Neuronal stem cell (in vitro differentiated cells): Measurements from ENCODE around the gene APOBEC4.

Source experiments
- DNase-seq: peaks from one replicate; pipeline ENCODE4 v3.0.0-alpha.2; 2013; ENCODE audit warnings: low spot score
- H2AFZ ChIP-seq: one replicate; pipeline ENCODE4 v1.6.1; 2013; ENCODE audit warnings: mild to moderate bottlenecking, low read length, inconsistent platforms
- H2AK5ac ChIP-seq: 2 replicates; pipeline ENCODE4 v1.6.1; 2013; ENCODE audit warnings: low read depth, mild to moderate bottlenecking, inconsistent platforms, low read length, moderate library complexity, mixed read lengths
- H2BK120ac ChIP-seq: 2 replicates; pipeline ENCODE4 v1.6.1; 2013; ENCODE audit warnings: low read depth, mild to moderate bottlenecking, inconsistent platforms, low read length, moderate library complexity, mixed read lengths
- H2BK12ac ChIP-seq: one replicate; pipeline ENCODE4 v1.6.1; 2013; ENCODE audit warnings: low read length, inconsistent platforms
- H2BK15ac ChIP-seq: 2 replicates; pipeline ENCODE4 v1.6.1; 2013; ENCODE audit warnings: mild to moderate bottlenecking, low read length, inconsistent platforms, mixed read lengths
- H2BK5ac ChIP-seq: one replicate; pipeline ENCODE4 v1.6.1; 2013; ENCODE audit warnings: inconsistent platforms, mild to moderate bottlenecking, low read length, moderate library complexity
- H3K14ac ChIP-seq: one replicate; pipeline ENCODE4 v1.6.1; 2013; ENCODE audit warnings: low read length, inconsistent platforms
- H3K18ac ChIP-seq: 2 replicates; pipeline ENCODE4 v1.6.1; 2013; ENCODE audit warnings: low read length, inconsistent platforms
- H3K23ac ChIP-seq: 2 replicates; pipeline ENCODE4 v1.6.1; 2013; ENCODE audit warnings: low read depth, mild to moderate bottlenecking, mixed read lengths, low read length, inconsistent platforms; ENCODE audit not compliant: poor library complexity
- H3K27ac ChIP-seq: replicated peaks from 3 replicates; pipeline ENCODE4 v1.5.1; 2013; ENCODE audit warnings: low read length, inconsistent platforms
- H3K27me3 ChIP-seq, 3 experiments: 2 replicates each; pipeline ENCODE4 v1.6.1; 2013; ENCODE audit warnings: low read length in 3 of 3, mild to moderate bottlenecking in 2 of 3, inconsistent platforms in 1 of 3, low read depth in 1 of 3, mixed read lengths in 1 of 3, moderate library complexity in 1 of 3; ENCODE audit not compliant: control insufficient read depth in 3 of 3, insufficient read depth in 3 of 3
- H3K36me3 ChIP-seq, 2 donors: replicated peaks in 1 of 2; 2 replicates each; pipeline ENCODE4 v1.6.1; 2013; ENCODE audit warnings: low read length in 2 of 2; ENCODE audit not compliant: control insufficient read depth in 2 of 2, insufficient read depth in 2 of 2
- H3K4ac ChIP-seq: 2 replicates; pipeline ENCODE4 v1.6.1; 2013; ENCODE audit warnings: inconsistent platforms, mild to moderate bottlenecking, low read length, moderate library complexity
- H3K4me1 ChIP-seq, 2 donors: 1 replicate in 1 of 2; 2 replicates in 1 of 2; pipeline ENCODE4 v1.6.1; 2013; ENCODE audit warnings: low read length in 2 of 2, low read depth in 1 of 2; ENCODE audit not compliant: control insufficient read depth in 2 of 2, insufficient read depth in 1 of 2
- H3K4me2 ChIP-seq: one replicate; pipeline ENCODE4 v1.6.1; 2013; ENCODE audit warnings: mild to moderate bottlenecking, low read length, inconsistent platforms; ENCODE audit not compliant: insufficient read depth, poor library complexity, severe bottlenecking
- H3K4me3 ChIP-seq, 2 donors: 2 replicates each; pipeline ENCODE4 v1.5.1; 2013; ENCODE audit warnings: low read length in 2 of 2, mild to moderate bottlenecking in 2 of 2, inconsistent platforms in 1 of 2, moderate library complexity in 1 of 2
- H3K79me1 ChIP-seq: one replicate; pipeline ENCODE4 v1.6.1; 2013; ENCODE audit warnings: low read depth, mild to moderate bottlenecking, inconsistent platforms, low read length, moderate library complexity
- H3K9ac ChIP-seq: one replicate; pipeline ENCODE4 v1.6.1; 2013; ENCODE audit warnings: mild to moderate bottlenecking, low read depth, low read length, inconsistent platforms; ENCODE audit not compliant: poor library complexity
- H3K9me3 ChIP-seq, 2 donors: replicated peaks in 1 of 2; 2 replicates each; pipeline versions ENCODE3 to v1.6.1; 2013; ENCODE audit warnings: low read length in 2 of 2, mild to moderate bottlenecking in 2 of 2, inconsistent platforms in 1 of 2, low read depth in 1 of 2, mixed read lengths in 1 of 2, moderate library complexity in 1 of 2; ENCODE audit not compliant: control insufficient read depth in 2 of 2, insufficient read depth in 1 of 2
- H4K8ac ChIP-seq: one replicate; pipeline ENCODE4 v1.6.1; 2013; ENCODE audit warnings: low read depth, mild to moderate bottlenecking, inconsistent platforms, low read length, moderate library complexity
- H4K91ac ChIP-seq: one replicate; pipeline ENCODE4 v1.6.1; 2013; ENCODE audit warnings: low read length, low read depth, mild to moderate bottlenecking, inconsistent platforms; ENCODE audit not compliant: poor library complexity
- WGBS, 2 donors: extraction: QIAGEN DNeasy Blood & Tissue Kit; methylation state at CpG; one replicate each; pipeline ENCODE4 v1.1.7; 2013; ENCODE audit warnings: missing lambda C conversion rate in 2 of 2, mixed read lengths in 1 of 2; ENCODE audit not compliant: insufficient read length in 2 of 2, insufficient replicate concordance in 1 of 2; ENCODE audit errors: extremely low coverage in 2 of 2; 5-methylcytosine and 5-hydroxymethylcytosine counted together

The APOBEC4 gene

DNA sequence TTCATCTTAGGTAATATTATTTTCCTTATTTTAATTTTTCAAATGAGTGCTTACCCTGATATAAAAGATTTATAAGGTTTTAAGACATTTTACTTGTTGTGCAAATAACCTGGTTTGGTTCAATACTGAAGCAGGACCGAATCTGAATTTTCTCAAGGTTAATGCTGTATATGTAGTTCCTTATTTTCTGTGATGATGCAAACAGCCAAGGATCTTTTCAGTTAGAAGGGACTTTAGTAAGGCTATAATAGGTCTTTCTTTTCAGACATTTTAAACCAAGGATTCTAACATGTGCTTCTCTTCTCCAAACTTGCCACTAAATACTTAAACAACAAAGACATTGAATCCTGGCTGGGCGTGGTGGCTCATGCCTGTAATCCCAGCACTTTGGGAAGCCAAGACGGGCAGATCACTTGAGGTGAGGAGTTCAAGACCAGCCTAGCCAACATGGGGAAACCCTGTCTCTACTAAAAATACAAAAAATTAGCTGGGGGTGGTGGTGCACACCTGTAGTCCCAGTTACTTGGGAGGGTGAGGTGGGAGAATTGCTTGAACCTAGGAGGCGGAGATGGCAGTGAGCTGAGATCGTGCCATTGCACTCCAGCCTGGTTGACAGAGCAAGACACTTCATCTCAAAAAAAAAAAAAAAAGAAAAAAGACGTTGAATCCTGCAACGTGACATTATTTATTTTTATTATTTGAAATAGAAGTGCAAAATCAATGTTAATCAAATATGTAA lies 14.3 kb downstream of the APOBEC4 start:
- Histone ChIP-seq H3K4me3 (no peak overlapping the region), H3K14ac (no peak overlapping the region), H3K4me1 (peaks cover 1 to 6% of the 10 kb centered on the region in 2 donors), H3K18ac (no peak overlapping the region), H2BK12ac (no peak overlapping the region), H3K4me2 (no peak overlapping the region), H4K8ac (no peak overlapping the region), H2BK120ac (no peak overlapping the region), H3K23ac (no peak overlapping the region), H3K36me3 (no peaks in the 10 kb centered on the region), H3K79me1 (peaks cover 5% of the 10 kb centered on the region), H3K27ac (no peak overlapping the region), H3K4ac (no peak overlapping the region), H3K27me3 (no peaks in the 10 kb centered on the region), H3K9ac (no peak overlapping the region), H4K91ac (no peak overlapping the region), H2AFZ (no peak overlapping the region), H2BK15ac (no peak overlapping the region), H3K9me3 (no peaks in the 10 kb centered on the region), H2AK5ac (no peak overlapping the region), H2BK5ac (no peak overlapping the region)
- no CpG with 5 or more reads among the region's 7 CpGs for WGBS, 2 donors
- no peak for DNase-seq

DNA sequence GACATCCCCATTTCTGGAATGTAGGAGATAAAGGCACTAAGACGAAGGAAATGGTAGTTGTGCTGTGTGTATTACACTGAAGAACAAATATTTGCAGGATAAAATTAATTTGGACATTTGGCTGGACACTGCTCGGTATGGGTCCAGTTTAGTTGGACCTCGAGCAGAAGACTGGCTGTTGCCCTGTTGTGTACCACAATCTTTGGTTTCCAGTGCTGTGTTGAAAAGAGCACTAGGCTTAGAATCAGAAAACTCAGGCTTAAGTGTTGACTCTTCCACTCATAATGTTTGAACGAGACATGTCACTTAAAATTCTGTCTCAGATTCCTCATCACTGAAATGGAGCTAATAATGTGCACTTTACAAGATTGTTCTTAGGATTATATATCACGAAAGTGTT lies 16.3 kb downstream of the APOBEC4 start:
- peaks cover 5% of the 10 kb centered on the region for H3K79me1 ChIP-seq
- H2BK12ac ChIP-seq, result no peak overlapping the region
- peak overlapping the region in 1 of 2 donors; percentile 94 for H3K4me3 ChIP-seq
- H3K9ac ChIP-seq, result no peak overlapping the region
- no peak overlapping the region for H2BK120ac ChIP-seq
- H2BK15ac ChIP-seq, result no peak overlapping the region
- no peaks in the 10 kb centered on the region for H3K27me3 ChIP-seq
- WGBS, 2 donors, result no CpG with 5 or more reads among the region's 5 CpGs
- no peak overlapping the region for H3K27ac ChIP-seq
- H3K4ac ChIP-seq, result no peak overlapping the region
- no peak overlapping the region for H3K4me2 ChIP-seq
- H4K91ac ChIP-seq, result no peak overlapping the region
- DNase-seq, result no peak
- H3K9me3 ChIP-seq, result no peaks in the 10 kb centered on the region
- H3K4me1 ChIP-seq, result peaks cover 1 to 13% of the 10 kb centered on the region in 2 donors
- no peak overlapping the region for H4K8ac ChIP-seq
- H3K18ac ChIP-seq, result no peak overlapping the region
- H3K14ac ChIP-seq, result no peak overlapping the region
- H3K36me3 ChIP-seq, result peaks cover 0 to 15% of the 10 kb centered on the region in 2 donors
- peak overlapping the region; percentile 97 for H2AFZ ChIP-seq
- H2AK5ac ChIP-seq, result no peak overlapping the region
- H2BK5ac ChIP-seq, result no peak overlapping the region
- no peak overlapping the region for H3K23ac ChIP-seq

DNA sequence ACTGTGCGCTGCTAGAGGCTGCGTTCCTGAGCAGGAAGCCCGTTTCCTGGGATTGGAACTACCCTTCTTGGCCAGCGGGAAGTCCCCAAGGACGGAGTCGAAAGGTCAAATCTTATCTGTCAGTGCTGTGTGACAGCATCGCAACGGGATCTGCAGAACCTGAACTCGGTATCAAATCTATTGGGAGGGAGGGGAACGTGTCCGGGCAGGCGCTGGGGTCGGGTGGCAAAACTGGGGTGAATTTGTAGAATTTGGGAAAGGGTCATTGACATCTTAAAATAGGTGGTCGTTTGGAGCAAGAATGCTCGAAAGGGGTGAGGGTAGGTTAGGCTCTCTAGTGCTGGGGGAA lies 16.8 kb downstream of the APOBEC4 start:
- Histone ChIP-seq H3K4me3 (peak overlapping the region; percentile 80 to 94), H3K27ac (no peak overlapping the region)

DNA sequence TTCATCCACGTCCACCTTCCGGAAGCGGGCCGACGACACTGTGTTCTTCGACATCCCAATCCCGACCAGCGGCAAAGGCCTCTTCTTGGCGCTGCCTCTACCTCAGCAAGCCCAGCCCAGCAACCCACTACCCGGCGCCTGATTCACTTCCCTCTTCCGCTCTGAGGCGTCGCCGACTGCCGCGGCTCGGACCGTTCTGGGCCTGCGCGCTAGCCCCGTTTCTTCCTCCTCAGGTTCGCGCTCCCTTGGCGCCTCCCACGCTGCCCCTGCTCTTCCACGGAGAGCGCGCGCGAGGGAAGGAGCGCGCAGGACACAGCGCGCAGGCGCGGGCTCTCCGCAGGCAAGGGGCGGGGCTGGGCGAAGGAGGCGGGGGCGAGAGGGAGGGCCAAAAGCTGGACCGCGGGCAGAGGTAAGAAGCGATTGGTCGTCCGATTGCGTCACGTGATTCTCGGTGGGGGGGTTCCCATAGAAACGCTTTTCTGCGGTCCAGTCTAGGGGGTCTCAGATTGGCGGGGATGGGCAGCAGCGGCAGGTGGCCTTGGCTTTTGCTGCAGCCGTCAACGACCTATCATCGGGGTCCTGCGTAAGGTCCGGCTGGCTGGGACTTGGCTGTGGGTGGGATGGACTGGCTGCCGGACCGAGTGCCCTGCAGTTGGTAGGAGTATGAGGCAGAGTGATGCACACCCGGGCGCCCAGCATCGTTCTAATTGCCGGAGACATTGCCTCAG lies 17.3 kb downstream of the APOBEC4 start, which contains the start of gene ARPC5:
Gene ARPC5, minus strand, starts transcription at position 178 of the 728 bp plus-strand sequence. Its CDS starts 124 bp downstream, at position 54.
- H3K27me3 ChIP-seq, result no peaks in the 10 kb centered on the region
- H2BK12ac ChIP-seq, result no peak within 1 kb of the TSS
- no peak within 1 kb of the TSS for H4K91ac ChIP-seq
- no peak within 1 kb of the TSS for H4K8ac ChIP-seq
- peak within 1 kb of the TSS; percentile 37 for H3K23ac ChIP-seq
- H2BK5ac ChIP-seq, result peak within 1 kb of the TSS; percentile 87
- H3K36me3 ChIP-seq, result peaks cover 0 to 24% of the 10 kb centered on the region in 2 donors
- peak within 1 kb of the TSS; percentile 21 for H3K14ac ChIP-seq
- peaks cover 1 to 14% of the 10 kb centered on the region in 2 donors for H3K4me1 ChIP-seq
- WGBS, 2 donors, result no CpG with 5 or more reads among the region's 65 CpGs
- peak within 1 kb of the TSS; percentile 99 for H3K18ac ChIP-seq
- no peaks in the 10 kb centered on the region for H3K9me3 ChIP-seq
- DNase-seq, result peak; percentile 96
- H3K27ac ChIP-seq, result peak within 1 kb of the TSS; percentile 91
- peak within 1 kb of the TSS; percentile 53 for H3K4ac ChIP-seq
- peak within 1 kb of the TSS; percentile 97 for H2AFZ ChIP-seq
- peak within 1 kb of the TSS; percentile 94 to 95 for H3K4me3 ChIP-seq
- peaks cover 5% of the 10 kb centered on the region for H3K79me1 ChIP-seq
- H2AK5ac ChIP-seq, result peak within 1 kb of the TSS; percentile 70
- peak within 1 kb of the TSS; percentile 83 for H3K4me2 ChIP-seq
- peak within 1 kb of the TSS; percentile 96 for H3K9ac ChIP-seq
- peak within 1 kb of the TSS; percentile 50 for H2BK120ac ChIP-seq
- peak within 1 kb of the TSS; percentile 85 for H2BK15ac ChIP-seq

More for the DNA sequence above, 16.8 kb downstream of the APOBEC4 start:
- no peak overlapping the region for H3K23ac ChIP-seq
- no peak overlapping the region for H2BK15ac ChIP-seq
- peaks cover 0 to 18% of the 10 kb centered on the region in 2 donors for H3K36me3 ChIP-seq
- no peak overlapping the region for H3K18ac ChIP-seq
- H3K14ac ChIP-seq, result no peak overlapping the region
- no peak overlapping the region for H3K4ac ChIP-seq
- H3K9me3 ChIP-seq, result no peaks in the 10 kb centered on the region
- no peak overlapping the region for H2BK120ac ChIP-seq
- WGBS, 2 donors, result no CpG with 5 or more reads among the region's 15 CpGs
- H3K27me3 ChIP-seq, result no peaks in the 10 kb centered on the region
- no peak overlapping the region for H2BK12ac ChIP-seq
- no peak overlapping the region for H3K9ac ChIP-seq
- peaks cover 1 to 14% of the 10 kb centered on the region in 2 donors for H3K4me1 ChIP-seq
- no peak overlapping the region for H2AK5ac ChIP-seq
- peaks cover 5% of the 10 kb centered on the region for H3K79me1 ChIP-seq
- H3K4me2 ChIP-seq, result peak overlapping the region; percentile 77
- H4K8ac ChIP-seq, result no peak overlapping the region
- H2BK5ac ChIP-seq, result no peak overlapping the region
- no peak for DNase-seq
- H2AFZ ChIP-seq, result peak overlapping the region; percentile 97
- no peak overlapping the region for H4K91ac ChIP-seq
